Measurements from ENCODE around the gene KCNS3.

The KCNS3 gene

GRCh38 chr2:17878281-17879136, at the start of gene KCNS3:
Gene KCNS3 (plus strand): TSS chr2:17878667. CDS start chr2:17931009, 52,342 bp downstream.
- no peak for DNase-seq (ENCODE audit: low read depth in 1 of 2, low spot score in 1 of 2)

GRCh38 chr2:17830053-17831034, 48.1 kb upstream of the KCNS3 start:
- no peak for DNase-seq (ENCODE audit: low read depth in 1 of 2, low spot score in 1 of 2)

GRCh38 chr2:17835516-17835915, 43.0 kb upstream of the KCNS3 start:
- DNase-seq (ENCODE audit: low read depth in 1 of 2, low spot score in 1 of 2) = no peak

GRCh38 chr2:17839959-17840358, 38.5 kb upstream of the KCNS3 start:
- DNase-seq (ENCODE audit: low read depth in 1 of 2, low spot score in 1 of 2) = no peak

- DNase-seq (ENCODE audit: low read depth in 1 of 2, low spot score in 1 of 2) = no peak
Observed at GRCh38 chr2:17843457-17843856, 35.0 kb upstream of the KCNS3 start.

- DNase-seq (ENCODE audit: low read depth in 1 of 2, low spot score in 1 of 2) = no peak
Observed at GRCh38 chr2:17845806-17846205, 32.7 kb upstream of the KCNS3 start.

- no peak for DNase-seq (ENCODE audit: low read depth in 1 of 2, low spot score in 1 of 2)
Observed at GRCh38 chr2:17846676-17847075, 31.8 kb upstream of the KCNS3 start.

- no peak for DNase-seq (ENCODE audit: low read depth in 1 of 2, low spot score in 1 of 2)
Observed at GRCh38 chr2:17847236-17847635, 31.2 kb upstream of the KCNS3 start.

GRCh38 chr2:17849275-17849674, 29.2 kb upstream of the KCNS3 start:
- no peak for DNase-seq (ENCODE audit: low read depth in 1 of 2, low spot score in 1 of 2)

GRCh38 chr2:17850151-17850550, 28.3 kb upstream of the KCNS3 start:
- no peak for DNase-seq (ENCODE audit: low read depth in 1 of 2, low spot score in 1 of 2)

GRCh38 chr2:17851731-17852585, 26.5 kb upstream of the KCNS3 start:
- DNase-seq (ENCODE audit: low read depth in 1 of 2, low spot score in 1 of 2) = no peak

- no peak for DNase-seq (ENCODE audit: low read depth in 1 of 2, low spot score in 1 of 2)
Observed at GRCh38 chr2:17853799-17854198, 24.7 kb upstream of the KCNS3 start.

GRCh38 chr2:17857021-17857420, 21.4 kb upstream of the KCNS3 start:
- no peak for DNase-seq (ENCODE audit: low read depth in 1 of 2, low spot score in 1 of 2)

- DNase-seq (ENCODE audit: low read depth in 1 of 2, low spot score in 1 of 2) = no peak
Observed at GRCh38 chr2:17858064-17858463, 20.4 kb upstream of the KCNS3 start.

GRCh38 chr2:17863539-17863938, 14.9 kb upstream of the KCNS3 start:
- DNase-seq (ENCODE audit: low read depth in 1 of 2, low spot score in 1 of 2) = no peak

GRCh38 chr2:17864676-17865075, 13.8 kb upstream of the KCNS3 start:
- no peak for DNase-seq (ENCODE audit: low read depth in 1 of 2, low spot score in 1 of 2)

- no peak for DNase-seq (ENCODE audit: low read depth in 1 of 2, low spot score in 1 of 2)
Observed at GRCh38 chr2:17867133-17867532, 11.3 kb upstream of the KCNS3 start.

GRCh38 chr2:17869128-17869527, 9.3 kb upstream of the KCNS3 start:
- DNase-seq (ENCODE audit: low read depth in 1 of 2, low spot score in 1 of 2) = no peak

- DNase-seq (ENCODE audit: low read depth in 1 of 2, low spot score in 1 of 2) = no peak
Observed at GRCh38 chr2:17871639-17872038, 6.8 kb upstream of the KCNS3 start.

- no peak for DNase-seq (ENCODE audit: low read depth in 1 of 2, low spot score in 1 of 2)
Observed at GRCh38 chr2:17873021-17873420, 5.4 kb upstream of the KCNS3 start.

GRCh38 chr2:17876590-17876989, 1.9 kb upstream of the KCNS3 start:
- DNase-seq (ENCODE audit: low read depth in 1 of 2, low spot score in 1 of 2) = no peak

Measured in activated T-helper 1 cell treated with anti-CD3 and anti-CD28 coated beads, Interleukin-2, amount 50 U/mL, for 16 hours (primary cell).